Neuronal stem cell (in vitro differentiated cells): ENCODE data around the gene SLC6A17.

ENCODE experiments used
- DNase-seq: peaks from one replicate; pipeline ENCODE4 v3.0.0-alpha.2; 2013; ENCODE audit warnings: low spot score
- H2AFZ ChIP-seq: one replicate; pipeline ENCODE4 v1.6.1; 2013; ENCODE audit warnings: mild to moderate bottlenecking, low read length, inconsistent platforms
- H2AK5ac ChIP-seq: 2 replicates; pipeline ENCODE4 v1.6.1; 2013; ENCODE audit warnings: low read depth, mild to moderate bottlenecking, inconsistent platforms, low read length, moderate library complexity, mixed read lengths
- H2BK120ac ChIP-seq: 2 replicates; pipeline ENCODE4 v1.6.1; 2013; ENCODE audit warnings: low read depth, mild to moderate bottlenecking, inconsistent platforms, low read length, moderate library complexity, mixed read lengths
- H2BK12ac ChIP-seq: one replicate; pipeline ENCODE4 v1.6.1; 2013; ENCODE audit warnings: low read length, inconsistent platforms
- H2BK15ac ChIP-seq: 2 replicates; pipeline ENCODE4 v1.6.1; 2013; ENCODE audit warnings: mild to moderate bottlenecking, low read length, inconsistent platforms, mixed read lengths
- H2BK5ac ChIP-seq: one replicate; pipeline ENCODE4 v1.6.1; 2013; ENCODE audit warnings: inconsistent platforms, mild to moderate bottlenecking, low read length, moderate library complexity
- H3K14ac ChIP-seq: one replicate; pipeline ENCODE4 v1.6.1; 2013; ENCODE audit warnings: low read length, inconsistent platforms
- H3K18ac ChIP-seq: 2 replicates; pipeline ENCODE4 v1.6.1; 2013; ENCODE audit warnings: low read length, inconsistent platforms
- H3K23ac ChIP-seq: 2 replicates; pipeline ENCODE4 v1.6.1; 2013; ENCODE audit warnings: low read depth, mild to moderate bottlenecking, mixed read lengths, low read length, inconsistent platforms; ENCODE audit not compliant: poor library complexity
- H3K27ac ChIP-seq: replicated peaks from 3 replicates; pipeline ENCODE4 v1.5.1; 2013; ENCODE audit warnings: low read length, inconsistent platforms
- H3K27me3 ChIP-seq, 3 experiments: 2 replicates each; pipeline ENCODE4 v1.6.1; 2013; ENCODE audit warnings: low read length in 3 of 3, mild to moderate bottlenecking in 2 of 3, inconsistent platforms in 1 of 3, low read depth in 1 of 3, mixed read lengths in 1 of 3, moderate library complexity in 1 of 3; ENCODE audit not compliant: control insufficient read depth in 3 of 3, insufficient read depth in 3 of 3
- H3K36me3 ChIP-seq, 2 donors: replicated peaks in 1 of 2; 2 replicates each; pipeline ENCODE4 v1.6.1; 2013; ENCODE audit warnings: low read length in 2 of 2; ENCODE audit not compliant: control insufficient read depth in 2 of 2, insufficient read depth in 2 of 2
- H3K4ac ChIP-seq: 2 replicates; pipeline ENCODE4 v1.6.1; 2013; ENCODE audit warnings: inconsistent platforms, mild to moderate bottlenecking, low read length, moderate library complexity
- H3K4me1 ChIP-seq, 2 donors: 1 replicate in 1 of 2; 2 replicates in 1 of 2; pipeline ENCODE4 v1.6.1; 2013; ENCODE audit warnings: low read length in 2 of 2, low read depth in 1 of 2; ENCODE audit not compliant: control insufficient read depth in 2 of 2, insufficient read depth in 1 of 2
- H3K4me2 ChIP-seq: one replicate; pipeline ENCODE4 v1.6.1; 2013; ENCODE audit warnings: mild to moderate bottlenecking, low read length, inconsistent platforms; ENCODE audit not compliant: insufficient read depth, poor library complexity, severe bottlenecking
- H3K4me3 ChIP-seq, 2 donors: 2 replicates each; pipeline ENCODE4 v1.5.1; 2013; ENCODE audit warnings: low read length in 2 of 2, mild to moderate bottlenecking in 2 of 2, inconsistent platforms in 1 of 2, moderate library complexity in 1 of 2
- H3K79me1 ChIP-seq: one replicate; pipeline ENCODE4 v1.6.1; 2013; ENCODE audit warnings: low read depth, mild to moderate bottlenecking, inconsistent platforms, low read length, moderate library complexity
- H3K9ac ChIP-seq: one replicate; pipeline ENCODE4 v1.6.1; 2013; ENCODE audit warnings: mild to moderate bottlenecking, low read depth, low read length, inconsistent platforms; ENCODE audit not compliant: poor library complexity
- H3K9me3 ChIP-seq, 2 donors: replicated peaks in 1 of 2; 2 replicates each; pipeline versions ENCODE3 to v1.6.1; 2013; ENCODE audit warnings: low read length in 2 of 2, mild to moderate bottlenecking in 2 of 2, inconsistent platforms in 1 of 2, low read depth in 1 of 2, mixed read lengths in 1 of 2, moderate library complexity in 1 of 2; ENCODE audit not compliant: control insufficient read depth in 2 of 2, insufficient read depth in 1 of 2
- H4K8ac ChIP-seq: one replicate; pipeline ENCODE4 v1.6.1; 2013; ENCODE audit warnings: low read depth, mild to moderate bottlenecking, inconsistent platforms, low read length, moderate library complexity
- H4K91ac ChIP-seq: one replicate; pipeline ENCODE4 v1.6.1; 2013; ENCODE audit warnings: low read length, low read depth, mild to moderate bottlenecking, inconsistent platforms; ENCODE audit not compliant: poor library complexity
- WGBS, 2 donors: extraction: QIAGEN DNeasy Blood & Tissue Kit; methylation state at CpG; one replicate each; pipeline ENCODE4 v1.1.7; 2013; ENCODE audit warnings: missing lambda C conversion rate in 2 of 2, mixed read lengths in 1 of 2; ENCODE audit not compliant: insufficient read length in 2 of 2, insufficient replicate concordance in 1 of 2; ENCODE audit errors: extremely low coverage in 2 of 2; 5-methylcytosine and 5-hydroxymethylcytosine counted together

SLC6A17 gene

GRCh38 chr1:110209715-110210603, 59.7 kb downstream of the SLC6A17 start, which contains the start of gene KCNC4:
Gene KCNC4 (plus strand): TSS chr1:110210314. CDS start chr1:110211500, 1,186 bp downstream.
- H4K8ac ChIP-seq = peak within 1 kb of the TSS; percentile 97
- H3K14ac ChIP-seq = peak within 1 kb of the TSS; percentile 72
- peak within 1 kb of the TSS; percentile 79 for H2BK15ac ChIP-seq
- no CpG with 5 or more reads among the region's 103 CpGs for WGBS, 2 donors
- peak within 1 kb of the TSS; percentile 82 for H3K27ac ChIP-seq
- peak within 1 kb of the TSS; percentile 56 for H2AK5ac ChIP-seq
- H3K4me2 ChIP-seq = peak within 1 kb of the TSS; percentile 94
- peak within 1 kb of the TSS; percentile 90 for H3K23ac ChIP-seq
- H3K9ac ChIP-seq = peak within 1 kb of the TSS; percentile 96
- peaks cover 12 to 68% (median 22%) of the 10 kb centered on the region in 3 experiments for H3K27me3 ChIP-seq
- peak within 1 kb of the TSS; percentile 61 for H2BK5ac ChIP-seq
- no peaks in the 10 kb centered on the region for H3K9me3 ChIP-seq
- peak within 1 kb of the TSS; percentile 98 for H2AFZ ChIP-seq
- peak within 1 kb of the TSS; percentile 97 for H3K18ac ChIP-seq
- no peak within 1 kb of the TSS for H3K4ac ChIP-seq
- H3K4me3 ChIP-seq = peak within 1 kb of the TSS; percentile 57 to 86
- no peaks in the 10 kb centered on the region for H3K36me3 ChIP-seq
- no peak within 1 kb of the TSS for H4K91ac ChIP-seq
- H3K4me1 ChIP-seq = peaks cover 11 to 22% of the 10 kb centered on the region in 2 donors
- no peaks in the 10 kb centered on the region for H3K79me1 ChIP-seq
- peak; percentile 83 for DNase-seq
- H2BK120ac ChIP-seq = no peak within 1 kb of the TSS
- H2BK12ac ChIP-seq = peak within 1 kb of the TSS; percentile 77

GRCh38 chr1:110210604-110211495, 60.6 kb downstream of the SLC6A17 start:
- no CpG with 5 or more reads among the region's 101 CpGs for WGBS, 2 donors
- H3K4me3 ChIP-seq = peak overlapping the region; percentile 57 to 86
- no peak overlapping the region for H4K91ac ChIP-seq
- H2BK120ac ChIP-seq = no peak overlapping the region
- peak overlapping the region; percentile 56 for H2AK5ac ChIP-seq
- H3K4ac ChIP-seq = no peak overlapping the region
- H2AFZ ChIP-seq = peak overlapping the region; percentile 98
- H3K27ac ChIP-seq = peak overlapping the region; percentile 40
- peak overlapping the region; percentile 94 for H3K4me2 ChIP-seq
- peak overlapping the region; percentile 90 for H3K23ac ChIP-seq
- no peak overlapping the region for H4K8ac ChIP-seq
- H3K4me1 ChIP-seq = peaks cover 12 to 22% of the 10 kb centered on the region in 2 donors
- H3K79me1 ChIP-seq = no peaks in the 10 kb centered on the region
- H3K27me3 ChIP-seq = peaks cover 12 to 75% (median 23%) of the 10 kb centered on the region in 3 experiments
- H3K36me3 ChIP-seq = no peaks in the 10 kb centered on the region
- peak overlapping the region; percentile 49 for H2BK12ac ChIP-seq
- H2BK5ac ChIP-seq = peak overlapping the region; percentile 61
- H2BK15ac ChIP-seq = no peak overlapping the region
- peak overlapping the region; percentile 73 for H3K9ac ChIP-seq
- H3K14ac ChIP-seq = no peak overlapping the region
- no peak for DNase-seq
- H3K9me3 ChIP-seq = no peaks in the 10 kb centered on the region
- peak overlapping the region; percentile 89 for H3K18ac ChIP-seq

GRCh38 chr1:110211496-110212168, 61.3 kb downstream of the SLC6A17 start:
- H2BK5ac ChIP-seq = peak overlapping the region; percentile 61
- peak overlapping the region; percentile 94 for H3K4me2 ChIP-seq
- H4K8ac ChIP-seq = no peak overlapping the region
- no peak overlapping the region for H3K14ac ChIP-seq
- H2BK15ac ChIP-seq = peak overlapping the region; percentile 23
- peak overlapping the region; percentile 98 for H2AFZ ChIP-seq
- peak overlapping the region; percentile 51 for H3K9ac ChIP-seq
- peak overlapping the region; percentile 57 to 86 for H3K4me3 ChIP-seq
- no peak overlapping the region for H2BK120ac ChIP-seq
- no peak overlapping the region for H4K91ac ChIP-seq
- H3K9me3 ChIP-seq = no peaks in the 10 kb centered on the region
- no CpG with 5 or more reads among the region's 81 CpGs for WGBS, 2 donors
- peaks cover 12 to 22% of the 10 kb centered on the region in 2 donors for H3K4me1 ChIP-seq
- peaks cover 12 to 78% (median 23%) of the 10 kb centered on the region in 3 experiments for H3K27me3 ChIP-seq
- H2AK5ac ChIP-seq = peak overlapping the region; percentile 56
- DNase-seq = no peak
- H2BK12ac ChIP-seq = peak overlapping the region; percentile 82
- no peak overlapping the region for H3K4ac ChIP-seq
- peak overlapping the region; percentile 87 for H3K23ac ChIP-seq
- no peaks in the 10 kb centered on the region for H3K79me1 ChIP-seq
- no peak overlapping the region for H3K27ac ChIP-seq
- H3K18ac ChIP-seq = peak overlapping the region; percentile 89
- no peaks in the 10 kb centered on the region for H3K36me3 ChIP-seq
